KMS-11 (cell line): Measurements from ENCODE around the gene PCNX2.

ENCODE experiments used
- H2AFZ ChIP-seq: fragments of 200-600 bp; sonication (generic); 2 replicates; pipeline ENCODE4 v1.6.1; 2016; ENCODE audit warnings: antibody characterized with exemption, mixed run types, low read depth
- H3K27ac ChIP-seq: fragments of 200-600 bp; sonication (generic); 2 replicates; pipeline ENCODE4 v1.6.1; 2016; ENCODE audit warnings: mild to moderate bottlenecking, mixed run types
- H3K27me3 ChIP-seq: fragments of 200-600 bp; sonication (generic); 2 replicates; pipeline ENCODE4 v1.6.1; 2017; ENCODE audit warnings: mild to moderate bottlenecking, low read depth, mixed run types, moderate library complexity; ENCODE audit not compliant: insufficient read depth
- H3K36me3 ChIP-seq: fragments of 200-600 bp; sonication (generic); 2 replicates; pipeline ENCODE4 v1.6.1; 2017; ENCODE audit warnings: mild to moderate bottlenecking, mixed run types; ENCODE audit not compliant: insufficient read depth
- H3K4me1 ChIP-seq: fragments of 200-600 bp; sonication (generic); 2 replicates; pipeline ENCODE4 v1.6.1; 2016; ENCODE audit warnings: mild to moderate bottlenecking, low read depth, mixed run types; ENCODE audit not compliant: poor library complexity, severe bottlenecking
- H3K4me2 ChIP-seq: fragments of 200-600 bp; sonication (generic); 2 replicates; pipeline ENCODE4 v1.7.0; 2016; ENCODE audit warnings: mild to moderate bottlenecking, mixed run types
- H3K4me3 ChIP-seq: fragments of 200-600 bp; sonication (generic); IDR thresholded peaks from 2 replicates; pipeline ENCODE4 v1.6.1; 2017; ENCODE audit warnings: low read depth, low read length, mixed read lengths; ENCODE audit not compliant: insufficient read depth
- H3K79me2 ChIP-seq: fragments of 200-600 bp; sonication (generic); 2 replicates; pipeline ENCODE4 v1.6.1; 2016; ENCODE audit warnings: low read depth, mixed run types; ENCODE audit not compliant: insufficient read depth
- H3K9ac ChIP-seq: fragments of 200-600 bp; sonication (generic); 2 replicates; pipeline ENCODE4 v1.6.1; 2016; ENCODE audit warnings: mild to moderate bottlenecking, mixed run types
- H4K20me1 ChIP-seq: fragments of 200-600 bp; sonication (generic); 2 replicates; pipeline ENCODE4 v1.6.1; 2016; ENCODE audit warnings: mild to moderate bottlenecking, mixed run types; ENCODE audit not compliant: insufficient read depth
- CTCF ChIP-seq: fragments of 200-600 bp; sonication (generic); conservative IDR thresholded peaks from 2 replicates; pipeline ENCODE4 v1.6.1; 2017; ENCODE audit warnings: low read depth, mild to moderate bottlenecking, antibody characterized with exemption, low read length, moderate library complexity, mixed read lengths

PCNX2 gene

GRCh38 chr1:233006541-233006973, 289.0 kb downstream of the PCNX2 start:
- Histone ChIP-seq H3K4me3 (no peak overlapping the region), H3K4me1 (no peaks in the 10 kb centered on the region), H3K27me3 (no peaks in the 10 kb centered on the region), H4K20me1 (no peaks in the 10 kb centered on the region), H2AFZ (no peak overlapping the region), H3K9ac (no peak overlapping the region), H3K27ac (no peak overlapping the region), H3K36me3 (no peaks in the 10 kb centered on the region), H3K79me2 (no peaks in the 10 kb centered on the region), H3K4me2 (no peak overlapping the region)
- TF ChIP-seq CTCF = no peak

- Histone ChIP-seq H3K27me3 (no peaks in the 10 kb centered on the region), H3K4me3 (no peak overlapping the region), H3K36me3 (no peaks in the 10 kb centered on the region), H4K20me1 (no peaks in the 10 kb centered on the region), H3K4me1 (no peaks in the 10 kb centered on the region), H3K79me2 (no peaks in the 10 kb centered on the region), H3K9ac (no peak overlapping the region), H3K4me2 (no peak overlapping the region), H3K27ac (no peak overlapping the region), H2AFZ (no peak overlapping the region)
- no peak for TF ChIP-seq CTCF
Observed at GRCh38 chr1:233006108-233006507, 289.4 kb downstream of the PCNX2 start.

- no peak overlapping the region for H3K9ac ChIP-seq
- H3K36me3 ChIP-seq = no peaks in the 10 kb centered on the region
- no peaks in the 10 kb centered on the region for H3K79me2 ChIP-seq
- no peak overlapping the region for H2AFZ ChIP-seq
- no peak overlapping the region for H3K4me3 ChIP-seq
- H3K27me3 ChIP-seq = no peaks in the 10 kb centered on the region
- H4K20me1 ChIP-seq = no peaks in the 10 kb centered on the region
- no peak for TF ChIP-seq CTCF
- no peak overlapping the region for H3K27ac ChIP-seq
- no peaks in the 10 kb centered on the region for H3K4me1 ChIP-seq
- no peak overlapping the region for H3K4me2 ChIP-seq
Observed at GRCh38 chr1:233005703-233006102, 289.8 kb downstream of the PCNX2 start.

GRCh38 chr1:233005156-233005555, 290.4 kb downstream of the PCNX2 start:
- no peak for TF ChIP-seq CTCF

More at GRCh38 chr1:233005156-233005555, 290.4 kb downstream of the PCNX2 start:
- Histone ChIP-seq H3K4me3 (no peak overlapping the region), H3K4me1 (no peaks in the 10 kb centered on the region), H3K79me2 (no peaks in the 10 kb centered on the region), H3K4me2 (no peak overlapping the region), H3K27me3 (no peaks in the 10 kb centered on the region), H2AFZ (no peak overlapping the region), H3K36me3 (no peaks in the 10 kb centered on the region), H3K27ac (no peak overlapping the region), H4K20me1 (no peaks in the 10 kb centered on the region), H3K9ac (no peak overlapping the region)
